BJ (cell line): ENCODE measurements around the gene IDNK. TPM values are rescaled to one million over a fixed set of nuclear protein-coding genes. Genes with fewer than 3 reads are reported as not detected.

Source experiments
- CTCF ChIA-PET: fragments of 350-600 bp; formaldehyde crosslinking; extraction: SDS; loops from one replicate; lab custom pipeline; 2021; ENCODE audit warnings: antibody characterized with exemption, inconsistent platforms; lab: Yijun Ruan, JAX
- POLR2A ChIA-PET: fragments of 300-600 bp; sonication (Branson Sonifier 250); formaldehyde crosslinking; extraction: SDS; loops from one replicate; lab custom pipeline; 2021; ENCODE audit warnings: antibody characterized with exemption; lab: Charles Lee
- DNase-seq: peaks from one replicate; pipeline ENCODE4 v3.0.0-alpha.2; 2011; ENCODE audit warnings: low read depth
- H3K27me3 ChIP-seq: 2 replicates; pipeline ENCODE4 v1.6.0; 2011; ENCODE audit warnings: low read length; ENCODE audit not compliant: control insufficient read depth, insufficient read depth
- H3K36me3 ChIP-seq: 2 replicates; pipeline ENCODE4 v1.5.1; 2011; ENCODE audit warnings: low read length; ENCODE audit not compliant: control insufficient read depth, insufficient read depth
- H3K4me3 ChIP-seq: 2 replicates; pipeline ENCODE4 v1.5.1; 2011; ENCODE audit warnings: low read depth, mild to moderate bottlenecking, control low read depth, low read length
- polyA plus RNA-seq: library from polyadenylated mRNA; depleted of rRNA; stranded (reverse); fragments of >200 nt; gene quantifications from 2 replicates; pipeline ENCODE4 v1.2.3, GENCODE V29; 2011
- TF ChIP-seq, protein P1 (sequence below): IDR thresholded peaks from 2 replicates; pipeline ENCODE4 v1.5.1; 2011; ENCODE audit warnings: low read depth, mild to moderate bottlenecking, control low read depth, inconsistent platforms, low read length, moderate library complexity; ENCODE audit not compliant: insufficient read depth

Gene IDNK
- polyA plus RNA-seq, 1 experiment, result 2.7 TPM

DNA sequence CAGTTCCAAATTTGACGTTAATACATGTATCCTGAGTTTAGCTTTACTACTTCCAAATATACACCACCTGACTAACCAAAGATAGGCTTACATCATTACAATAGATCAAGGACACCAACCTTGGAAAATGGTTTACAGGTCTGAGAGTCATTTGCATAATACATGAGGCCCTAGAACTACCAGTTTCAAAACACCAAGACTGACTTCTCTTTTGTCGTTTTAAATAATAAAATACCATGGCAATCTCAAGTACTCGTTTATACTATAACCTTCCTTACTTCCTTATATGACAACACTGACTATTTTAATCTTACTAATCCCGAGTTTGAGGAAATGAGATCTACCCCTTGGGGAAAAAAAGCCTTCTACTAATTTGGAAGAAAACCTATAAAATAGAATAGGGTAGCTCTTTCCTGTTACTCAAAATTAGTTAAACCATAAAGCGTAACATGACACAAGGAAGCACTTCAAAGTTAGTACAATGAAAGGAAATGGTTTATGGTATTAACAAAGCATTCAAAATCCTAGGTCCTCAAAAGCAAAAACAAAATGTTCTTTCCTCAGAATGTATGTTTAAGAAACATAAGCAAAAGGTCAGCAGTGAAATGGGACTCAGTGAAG is 42.7 kb downstream of the IDNK start:
- no peak overlapping the region for H3K4me3 ChIP-seq
- H3K36me3 ChIP-seq, result peaks cover 6% of the 10 kb centered on the region
- POLR2A ChIA-PET, result no interaction called here
- CTCF ChIA-PET, result no interaction called here
- TF ChIP-seq, protein P1, sequence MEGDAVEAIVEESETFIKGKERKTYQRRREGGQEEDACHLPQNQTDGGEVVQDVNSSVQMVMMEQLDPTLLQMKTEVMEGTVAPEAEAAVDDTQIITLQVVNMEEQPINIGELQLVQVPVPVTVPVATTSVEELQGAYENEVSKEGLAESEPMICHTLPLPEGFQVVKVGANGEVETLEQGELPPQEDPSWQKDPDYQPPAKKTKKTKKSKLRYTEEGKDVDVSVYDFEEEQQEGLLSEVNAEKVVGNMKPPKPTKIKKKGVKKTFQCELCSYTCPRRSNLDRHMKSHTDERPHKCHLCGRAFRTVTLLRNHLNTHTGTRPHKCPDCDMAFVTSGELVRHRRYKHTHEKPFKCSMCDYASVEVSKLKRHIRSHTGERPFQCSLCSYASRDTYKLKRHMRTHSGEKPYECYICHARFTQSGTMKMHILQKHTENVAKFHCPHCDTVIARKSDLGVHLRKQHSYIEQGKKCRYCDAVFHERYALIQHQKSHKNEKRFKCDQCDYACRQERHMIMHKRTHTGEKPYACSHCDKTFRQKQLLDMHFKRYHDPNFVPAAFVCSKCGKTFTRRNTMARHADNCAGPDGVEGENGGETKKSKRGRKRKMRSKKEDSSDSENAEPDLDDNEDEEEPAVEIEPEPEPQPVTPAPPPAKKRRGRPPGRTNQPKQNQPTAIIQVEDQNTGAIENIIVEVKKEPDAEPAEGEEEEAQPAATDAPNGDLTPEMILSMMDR, result no peak
- H3K27me3 ChIP-seq, result no peaks in the 10 kb centered on the region
- DNase-seq, result no peak

DNA sequence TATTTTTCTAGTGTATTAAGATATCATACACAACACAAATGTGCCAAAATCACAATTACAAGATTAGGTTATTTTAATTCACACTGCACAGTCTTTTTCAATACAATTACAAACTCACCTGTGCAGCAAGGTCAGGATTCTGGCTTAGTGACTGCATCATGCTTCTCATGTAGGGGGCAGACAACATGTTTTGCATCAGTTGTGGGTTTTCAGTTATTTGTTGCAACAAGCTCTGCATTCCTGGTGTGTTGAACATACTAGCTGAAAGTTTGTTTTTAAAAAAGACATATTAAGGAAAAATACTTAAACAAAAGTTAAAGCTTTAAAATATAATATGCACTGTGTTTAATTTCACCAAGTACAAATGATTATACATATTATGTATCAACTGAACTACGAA is 46.1 kb downstream of the IDNK start:
- H3K27me3 ChIP-seq, result no peaks in the 10 kb centered on the region
- no peak overlapping the region for H3K4me3 ChIP-seq
- H3K36me3 ChIP-seq, result peaks cover 7% of the 10 kb centered on the region; the same call in 1 of the 2 replicates
- CTCF ChIA-PET, result interaction anchor here (1.2 kb wide), 1 partner anchor 21 kb away, joined by 4 read pairs; no protein-coding TSS in a partner anchor
- DNase-seq, result no peak
- TF ChIP-seq, protein P1, result 0 out of 2 replicates have a peak, but pooled peaks have one; percentile 13
- POLR2A ChIA-PET, result no interaction called here

DNA sequence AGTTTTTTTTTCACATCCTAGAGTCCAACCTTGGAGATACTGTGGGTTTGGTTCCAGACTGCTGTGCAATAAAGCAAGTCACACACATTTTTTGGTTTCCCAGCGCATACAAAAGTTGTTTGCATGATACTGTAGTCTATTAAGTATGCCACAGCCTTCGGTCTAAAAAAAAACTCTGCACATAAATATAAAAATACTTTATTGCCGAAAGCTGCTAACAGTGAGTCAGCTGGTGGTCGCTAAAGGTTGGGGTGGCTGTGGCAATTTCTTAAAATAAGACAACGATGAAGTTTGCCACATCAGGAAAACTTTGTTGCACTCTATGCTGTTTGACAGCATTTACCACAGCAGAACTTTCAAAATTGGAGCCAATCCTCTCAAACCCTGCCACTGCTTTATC is 47.4 kb downstream of the IDNK start:
- H3K4me3 ChIP-seq, result no peak overlapping the region
- CTCF ChIA-PET, result interaction anchor here (1.6 kb wide), 1 partner anchor 10 kb away, joined by 6 read pairs; no protein-coding TSS in a partner anchor
- no peak for DNase-seq
- H3K27me3 ChIP-seq, result no peaks in the 10 kb centered on the region
- peaks cover 4% of the 10 kb centered on the region; the same call in 1 of the 2 replicates for H3K36me3 ChIP-seq
- TF ChIP-seq, protein P1, result no peak
- POLR2A ChIA-PET, result no interaction called here

DNA sequence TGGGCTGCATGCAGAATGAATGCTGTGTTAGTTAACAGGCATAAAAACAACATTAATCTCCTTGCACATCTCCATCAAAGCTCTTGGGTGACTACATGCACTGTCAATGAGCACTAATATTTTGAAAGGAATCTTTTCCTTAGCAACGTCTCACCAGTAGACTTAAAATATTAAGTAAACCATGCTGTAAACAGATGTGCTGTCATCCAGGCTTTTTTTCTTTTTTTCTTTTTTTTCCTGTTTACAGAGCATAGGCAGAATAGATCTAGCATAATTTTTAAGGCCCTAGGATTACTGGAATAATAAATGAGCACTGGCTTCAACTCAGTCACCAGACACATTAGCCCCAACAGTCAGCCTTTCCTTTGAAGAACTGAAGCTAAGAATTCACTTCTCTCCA is 48.5 kb downstream of the IDNK start:
- no peak overlapping the region for H3K4me3 ChIP-seq
- ChIA-PET POLR2A (interaction anchor here (0.7 kb wide), 1 partner anchor 9 kb away, joined by 3 read pairs; no protein-coding TSS in a partner anchor), CTCF (interaction anchor here (0.9 to 1.7 kb wide), 2 partner anchors 9 to 50 kb away, joined by 3 read pairs; no protein-coding TSS in a partner anchor)
- H3K36me3 ChIP-seq, result peaks cover 4% of the 10 kb centered on the region; the same call in 1 of the 2 replicates
- DNase-seq, result no peak
- TF ChIP-seq, protein P1, result no peak
- no peaks in the 10 kb centered on the region for H3K27me3 ChIP-seq

DNA sequence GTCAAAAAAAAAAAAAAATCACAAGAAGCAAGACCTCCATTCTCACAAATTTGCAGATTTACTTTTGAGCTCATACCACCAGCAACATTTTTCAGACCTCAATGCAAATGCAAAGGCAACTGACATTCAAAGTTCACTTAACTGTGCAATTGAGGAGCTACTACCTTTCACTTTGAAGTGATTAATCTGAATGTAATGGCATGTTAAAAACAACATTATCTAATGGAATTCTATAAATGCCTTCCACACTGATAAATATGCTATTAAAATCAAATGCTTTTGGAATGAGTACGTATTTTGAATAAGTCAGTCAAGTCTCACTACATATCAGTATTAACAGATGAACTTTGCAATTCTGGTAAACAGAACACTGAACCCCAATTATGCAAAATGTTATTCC is 52.5 kb downstream of the IDNK start:
- Histone ChIP-seq H3K4me3 (no peak overlapping the region), H3K36me3 (peaks cover 4% of the 10 kb centered on the region; the same call in 1 of the 2 replicates), H3K27me3 (no peaks in the 10 kb centered on the region)
- TF ChIP-seq, protein P1, result no peak
- ChIA-PET POLR2A (no interaction called here), CTCF (no interaction called here)
- no peak for DNase-seq
